ENCODE results near the gene POU3F1.

POU3F1 gene

GRCh38 chr1:38028105-38028591 is 18.4 kb downstream of the POU3F1 start:
- no peak for DNase-seq (ENCODE audit: low spot score)

GRCh38 chr1:38027201-38028104 is 19.1 kb downstream of the POU3F1 start:
- no peak for DNase-seq (ENCODE audit: low spot score)

- peak; percentile 80 for DNase-seq (ENCODE audit: low spot score)
These were observed 19.9 kb downstream of the POU3F1 start for GRCh38 chr1:38026592-38027200.

GRCh38 chr1:38025664-38026063 is 20.9 kb downstream of the POU3F1 start:
- DNase-seq (ENCODE audit: low spot score) = no peak

DNA sequence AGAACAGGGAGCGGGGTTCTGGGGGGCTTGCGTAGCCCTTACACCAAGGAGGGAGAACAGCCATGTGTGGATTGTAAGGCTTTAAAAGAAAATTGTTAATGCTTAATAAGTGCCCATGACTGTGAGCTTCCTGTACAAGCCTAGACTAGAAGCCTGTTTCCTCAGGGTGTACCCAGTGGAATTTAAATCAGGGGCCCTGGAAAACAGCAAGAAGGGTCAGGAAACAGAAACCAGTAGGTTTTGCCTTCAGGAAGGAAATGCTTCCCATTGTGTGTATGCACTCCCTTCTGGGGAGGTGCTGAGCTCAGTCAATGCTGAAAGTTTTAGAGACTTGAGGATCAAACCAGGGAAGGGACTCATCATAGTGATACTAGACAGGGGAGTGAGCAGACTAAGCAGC is 21.4 kb downstream of the POU3F1 start:
- no peak for DNase-seq (ENCODE audit: low spot score)

DNA sequence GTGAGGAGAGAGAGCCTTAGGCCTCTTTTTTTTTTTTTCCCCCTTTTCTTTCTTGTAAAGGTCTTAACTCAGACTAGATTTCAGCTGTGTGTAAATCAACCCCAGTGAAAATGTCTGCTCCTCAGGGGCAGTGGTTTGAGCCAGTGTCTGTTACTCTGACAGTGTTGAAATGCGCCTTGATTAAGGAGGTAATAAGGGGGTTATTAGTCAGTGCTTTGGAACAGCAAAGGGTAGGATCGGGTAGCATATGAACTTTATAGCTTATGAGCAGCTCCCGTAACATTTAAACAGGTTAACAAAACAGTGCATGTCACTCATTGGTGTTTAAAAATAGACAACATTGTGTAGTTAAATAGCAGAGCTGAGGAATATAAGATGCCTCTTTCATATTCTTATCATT is 23.8 kb downstream of the POU3F1 start:
- no peak for DNase-seq (ENCODE audit: low spot score)

DNA sequence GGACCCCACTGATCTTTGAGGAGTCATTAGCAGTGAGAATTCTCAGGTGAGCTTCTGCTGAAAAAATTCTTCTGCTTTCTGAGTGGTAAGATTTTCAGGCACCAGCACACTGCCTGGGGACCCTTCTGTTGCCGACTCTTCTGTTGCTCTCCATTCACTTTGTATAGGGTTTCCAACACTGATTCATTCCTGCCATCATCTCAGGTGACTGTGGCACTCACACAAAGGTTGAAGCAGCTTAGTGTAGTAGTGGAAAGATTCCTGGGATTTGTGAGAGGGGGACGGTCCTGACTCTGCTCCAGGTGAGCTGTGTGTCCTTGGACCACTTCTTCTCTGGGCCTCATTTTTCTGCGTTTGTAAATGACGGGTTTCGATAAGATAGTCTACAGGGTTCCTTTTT is 24.6 kb downstream of the POU3F1 start:
- no peak for DNase-seq (ENCODE audit: low spot score)

GRCh38 chr1:38020396-38020795 is 26.2 kb downstream of the POU3F1 start:
- no peak for DNase-seq (ENCODE audit: low spot score)

- no peak for DNase-seq (ENCODE audit: low spot score)
These were observed 27.7 kb downstream of the POU3F1 start for GRCh38 chr1:38018864-38019343.

GRCh38 chr1:38015978-38016725 is 30.4 kb downstream of the POU3F1 start:
- no peak for DNase-seq (ENCODE audit: low spot score)

DNA sequence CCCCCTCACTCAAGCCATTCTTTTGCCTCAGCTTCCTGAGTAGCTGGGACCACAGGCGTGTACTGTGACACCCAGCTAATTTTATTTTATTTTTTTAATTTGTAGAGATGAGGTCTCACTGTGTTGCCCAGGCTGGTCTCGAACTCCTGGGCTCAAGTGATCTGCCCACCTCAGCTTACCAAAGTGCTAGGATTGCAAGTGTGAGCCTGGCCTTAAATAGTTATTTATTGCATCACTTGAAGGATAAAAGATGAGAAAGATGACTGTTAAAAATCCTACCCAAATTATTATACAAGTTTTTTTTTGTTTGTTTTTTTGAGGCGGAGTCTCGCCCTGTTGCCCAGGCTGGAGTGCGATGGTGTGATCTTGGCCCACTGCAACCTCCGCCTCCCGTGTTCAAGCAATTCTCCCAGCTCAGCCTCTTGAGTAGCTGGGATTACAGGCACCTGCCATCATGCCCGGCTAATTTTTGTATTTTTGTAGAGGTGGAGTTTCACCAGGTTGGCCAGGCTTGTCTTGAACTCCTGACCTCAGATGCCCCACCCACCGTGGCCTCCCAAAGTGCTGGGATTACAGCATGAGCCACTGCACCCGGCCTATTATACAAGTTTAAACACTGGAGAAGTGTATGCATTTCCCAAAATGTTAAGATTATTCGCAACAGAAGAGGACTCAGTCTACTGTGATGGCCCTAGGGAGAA is 31.7 kb downstream of the POU3F1 start:
- no peak for DNase-seq (ENCODE audit: low spot score)

GRCh38 chr1:38014171-38014570 is 32.4 kb downstream of the POU3F1 start:
- no peak for DNase-seq (ENCODE audit: low spot score)

GRCh38 chr1:38013227-38013622 is 33.4 kb downstream of the POU3F1 start:
- no peak for DNase-seq (ENCODE audit: low spot score)

DNA sequence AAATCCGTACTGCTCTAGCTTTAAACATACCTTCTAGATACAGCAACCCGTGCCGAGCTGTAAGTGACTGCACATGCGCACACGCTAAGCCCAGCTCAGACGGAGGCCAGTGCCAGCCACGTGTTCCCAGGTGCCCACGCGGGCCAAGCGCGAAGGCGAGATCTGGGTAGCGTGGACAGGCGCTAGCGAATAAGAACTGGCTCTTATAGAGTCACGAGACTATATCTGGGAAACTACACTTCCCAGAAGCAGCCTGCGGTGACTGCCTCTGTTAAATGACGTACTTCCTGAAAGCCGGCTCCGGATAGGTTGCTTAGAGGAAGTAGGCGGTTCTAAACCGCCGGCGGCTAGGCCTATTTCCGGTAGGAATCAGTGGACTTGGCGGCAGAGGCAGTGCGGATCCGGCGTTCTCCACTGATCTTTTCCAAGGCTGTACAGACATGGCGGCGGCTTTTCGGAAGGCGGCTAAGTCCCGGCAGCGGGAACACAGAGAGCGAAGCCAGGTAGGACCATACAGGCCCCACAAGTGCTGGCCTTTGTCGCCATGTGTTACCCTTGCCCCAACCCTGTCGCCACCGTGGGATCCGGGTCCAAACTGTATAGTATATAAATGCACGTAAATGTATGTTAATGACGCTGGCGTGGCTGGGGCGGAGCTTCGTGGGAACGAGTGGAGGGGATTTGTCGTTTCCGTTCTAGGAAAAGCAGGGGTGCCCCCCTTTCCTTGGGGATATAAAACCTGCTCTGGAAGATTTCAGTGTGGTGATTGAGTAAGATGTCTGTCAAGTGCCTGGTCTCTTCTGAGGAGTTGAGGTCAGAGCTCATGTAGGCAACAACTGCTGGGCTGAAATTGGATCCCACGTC is 34.0 kb downstream of the POU3F1 start, which contains the start of gene UTP11:
Gene UTP11 (plus strand): TSS at position 372 of the 864 bp plus-strand sequence. CDS start 69 bp downstream, at position 441.
- DNase-seq (ENCODE audit: low spot score) = peak; percentile 98

GRCh38 chr1:38009841-38010180 is 36.8 kb downstream of the POU3F1 start:
- DNase-seq (ENCODE audit: low spot score) = no peak

GRCh38 chr1:38009088-38009840 is 37.3 kb downstream of the POU3F1 start:
- DNase-seq (ENCODE audit: low spot score) = peak; percentile 78

DNA sequence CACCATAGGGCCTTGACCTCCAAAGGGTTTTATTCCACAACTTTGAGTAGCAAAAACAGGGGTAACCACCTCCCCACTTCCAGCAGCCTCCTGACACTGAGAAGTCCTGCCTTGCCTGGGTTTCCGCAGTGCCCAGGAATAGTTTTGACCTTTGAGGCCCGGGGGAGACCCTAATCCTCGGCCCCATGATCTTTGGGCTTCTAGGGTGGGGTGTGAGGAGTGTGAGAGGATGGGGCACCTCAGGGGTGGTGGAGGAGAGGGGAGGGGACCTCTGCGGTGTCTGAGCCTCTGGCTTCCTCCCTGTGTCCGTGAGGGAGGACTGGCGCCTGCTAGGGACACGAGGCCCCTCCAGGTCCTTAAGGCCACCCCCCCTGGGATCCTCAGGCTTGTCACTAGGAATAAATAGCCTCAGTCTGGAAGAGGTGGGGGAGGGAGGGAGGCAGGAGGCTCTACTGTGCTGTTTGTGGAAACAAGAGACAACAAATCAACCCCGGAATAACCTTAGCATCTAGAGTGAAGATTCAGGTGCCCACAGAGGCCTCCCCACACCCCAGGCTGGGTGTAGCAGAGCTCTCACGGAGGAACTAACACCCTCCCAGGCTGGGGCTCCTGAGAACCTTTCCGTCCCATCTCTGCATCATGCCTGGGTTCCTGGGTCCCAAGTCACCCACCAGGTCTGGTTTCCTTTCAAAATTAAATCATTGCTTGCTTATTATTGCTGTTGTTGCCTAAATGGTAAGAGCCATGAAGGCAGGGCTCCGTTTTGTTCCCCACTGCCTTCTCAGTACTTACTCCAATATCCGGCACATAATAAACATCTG is 40.4 kb downstream of the POU3F1 start:
- DNase-seq (ENCODE audit: low spot score) = no peak

GRCh38 chr1:38005195-38006007 is 41.2 kb downstream of the POU3F1 start, which contains the start of gene FHL3:
FHL3 (minus strand) TSS chr1:38005514; CDS start chr1:37999412, 6,102 bp downstream.
- DNase-seq (ENCODE audit: low spot score) = no peak
